HG03280 (cell line): ENCODE measurements around the gene SH2D4B.
"Not testable (repeated sequence)": the region's sequence is repeated elsewhere in the genome, so short reads cannot be mapped to it uniquely, and the experiment has no call there.

Experiments
- ATAC-seq: cut with Tn5 transposase; IDR thresholded peaks from one replicate; pipeline ENCODE4 v1.9.1; 2021; ENCODE audit warnings: mild to moderate bottlenecking, moderate library complexity; ENCODE audit not compliant: unreplicated experiment

The SH2D4B gene

GRCh38 chr10:80542053-80542452 lies 4.4 kb downstream of the SH2D4B start:
- no peak for ATAC-seq

DNA sequence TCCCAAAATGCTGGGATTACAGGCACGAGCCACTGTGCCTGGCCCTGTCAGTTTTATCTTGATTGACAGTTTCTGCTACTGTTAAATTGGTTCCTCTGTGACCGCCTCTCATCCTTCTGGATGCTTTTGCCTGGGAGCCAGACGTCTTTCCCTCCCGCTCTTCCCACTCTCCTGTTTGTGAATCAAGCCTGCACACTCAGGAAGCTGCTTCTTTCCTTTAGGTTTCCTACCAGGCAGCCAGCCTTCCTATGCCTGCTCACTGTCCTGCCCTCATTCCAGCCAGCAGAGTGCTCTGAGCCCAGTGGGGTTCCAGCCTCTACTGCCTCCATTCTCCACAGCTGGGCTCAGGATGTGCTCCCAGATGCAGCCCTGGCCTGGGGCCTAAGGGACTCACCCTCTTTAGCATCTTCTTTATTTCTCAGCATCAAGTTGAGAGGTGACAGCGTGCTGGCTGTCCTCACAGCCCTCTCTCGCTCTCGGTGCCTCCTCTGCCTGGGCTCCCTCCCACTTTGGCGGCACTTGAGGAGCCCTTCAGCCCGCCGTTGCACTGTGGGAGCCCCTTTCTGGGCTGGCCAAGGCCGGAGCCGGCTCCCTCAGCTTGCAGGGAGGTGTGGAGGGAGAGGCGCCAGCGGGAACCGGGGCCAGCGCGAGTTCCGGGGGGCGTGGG lies 5.1 kb downstream of the SH2D4B start:
- ATAC-seq = no peak

DNA sequence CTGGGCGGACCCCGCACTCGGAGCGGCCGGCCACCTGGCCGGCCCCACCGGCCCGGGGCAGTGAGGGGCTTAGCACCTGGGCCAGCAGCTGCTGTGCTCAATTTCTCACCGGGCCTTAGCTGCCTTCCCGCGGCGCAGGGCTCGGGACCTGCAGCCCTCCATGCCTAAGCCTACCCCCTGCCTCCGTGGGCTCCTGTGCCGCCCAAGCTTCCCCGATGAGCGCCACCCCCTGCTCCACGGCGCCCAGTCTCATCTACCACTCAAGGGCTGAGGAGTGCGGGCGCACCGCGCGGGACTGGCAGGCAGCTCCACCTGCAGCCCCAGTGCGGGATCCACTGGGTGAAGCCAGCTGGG lies 5.6 kb downstream of the SH2D4B start:
- ATAC-seq = not testable (repeated sequence)

- no peak for ATAC-seq
These were observed 6.7 kb downstream of the SH2D4B start for GRCh38 chr10:80544316-80544953.

DNA sequence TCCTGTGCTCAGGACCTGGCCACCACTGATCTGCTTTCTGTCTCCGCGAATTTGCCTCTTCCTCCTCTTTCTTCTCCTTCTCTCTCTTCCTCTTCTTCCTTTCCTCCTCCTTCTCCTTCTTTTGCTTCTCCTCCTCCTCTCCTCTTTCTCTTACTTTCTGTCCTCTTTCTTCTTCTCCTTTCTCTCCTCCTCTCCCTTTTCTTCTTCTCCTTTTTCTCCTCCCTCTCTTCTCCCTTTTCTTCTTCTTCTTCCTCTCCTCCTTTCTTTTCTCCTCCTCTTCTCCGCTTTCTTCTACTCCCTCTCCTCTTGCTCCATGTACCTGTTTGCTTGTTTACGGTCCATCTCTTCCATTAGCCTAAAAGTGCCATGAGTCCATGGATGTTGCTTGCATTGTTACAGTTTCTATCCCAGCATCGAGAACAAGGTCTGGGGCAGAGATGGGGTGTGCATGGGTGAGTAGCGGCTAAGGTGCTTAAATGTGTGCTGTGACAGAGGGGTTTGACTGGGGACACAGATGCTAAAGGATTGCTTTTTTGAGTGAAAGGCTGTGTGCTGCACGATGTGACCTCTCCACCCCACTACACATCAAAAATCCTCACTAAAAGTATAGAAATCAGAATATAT lies 7.7 kb downstream of the SH2D4B start:
- ATAC-seq = no peak

GRCh38 chr10:80552151-80552646 lies 14.5 kb downstream of the SH2D4B start:
- ATAC-seq = no peak

DNA sequence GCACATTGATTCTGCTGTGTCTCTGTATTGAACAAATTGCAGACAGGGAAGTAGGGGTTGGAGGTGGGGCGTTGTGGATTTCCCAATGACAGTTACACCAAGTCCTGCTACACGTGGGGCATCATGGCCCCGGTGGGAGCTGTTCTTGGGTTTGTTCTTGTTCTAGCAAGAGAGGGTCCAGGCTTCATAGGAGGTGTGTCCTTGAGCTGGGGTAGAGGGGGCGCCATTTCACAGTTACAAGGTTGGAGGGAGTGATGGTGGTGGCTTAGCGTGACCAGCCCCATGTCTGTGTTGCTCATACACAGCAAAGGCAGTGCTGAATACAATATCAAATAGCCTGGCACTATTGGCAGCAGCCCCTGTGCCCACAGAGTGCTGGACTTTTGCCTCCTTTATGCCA lies 15.7 kb downstream of the SH2D4B start:
- no peak for ATAC-seq

DNA sequence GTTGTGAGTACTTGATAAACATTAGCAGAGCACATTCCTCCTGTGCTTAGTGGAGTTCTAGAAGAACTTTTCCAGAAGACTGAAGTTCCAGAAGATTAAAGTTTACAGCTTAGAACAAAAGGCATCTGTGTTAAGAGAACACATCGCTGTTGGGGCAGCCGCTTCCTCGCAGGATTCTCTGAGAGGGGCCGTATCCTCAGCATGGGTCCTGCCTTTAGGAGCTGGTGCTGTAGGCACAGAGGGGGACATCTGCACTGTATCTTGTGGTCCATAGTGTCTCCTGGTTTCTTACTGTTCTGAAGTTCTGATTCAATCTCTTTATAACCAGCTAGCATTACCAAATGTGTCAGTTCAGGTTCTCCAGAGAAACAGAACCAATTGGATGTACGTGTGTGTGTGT lies 16.3 kb downstream of the SH2D4B start:
- ATAC-seq = no peak

DNA sequence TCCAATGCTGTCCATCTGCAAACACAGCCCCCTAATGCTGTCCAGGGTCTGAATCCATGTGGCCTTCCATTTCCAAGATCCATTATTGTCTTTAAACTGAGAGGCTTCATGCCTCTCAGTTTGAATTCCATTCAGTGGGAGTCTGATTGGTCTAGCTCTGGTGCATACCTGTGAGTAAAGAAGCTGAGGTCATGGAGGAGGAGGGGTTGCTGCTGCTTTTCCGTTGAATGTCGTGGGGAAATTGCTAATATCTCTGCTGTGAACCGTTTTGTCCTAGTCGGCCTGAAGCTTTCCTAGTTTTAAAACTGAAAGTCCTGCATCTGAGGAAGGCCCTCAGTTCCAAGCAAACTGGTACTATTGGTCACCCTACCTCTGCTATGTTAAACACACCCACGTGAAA lies 17.7 kb downstream of the SH2D4B start:
- no peak for ATAC-seq

DNA sequence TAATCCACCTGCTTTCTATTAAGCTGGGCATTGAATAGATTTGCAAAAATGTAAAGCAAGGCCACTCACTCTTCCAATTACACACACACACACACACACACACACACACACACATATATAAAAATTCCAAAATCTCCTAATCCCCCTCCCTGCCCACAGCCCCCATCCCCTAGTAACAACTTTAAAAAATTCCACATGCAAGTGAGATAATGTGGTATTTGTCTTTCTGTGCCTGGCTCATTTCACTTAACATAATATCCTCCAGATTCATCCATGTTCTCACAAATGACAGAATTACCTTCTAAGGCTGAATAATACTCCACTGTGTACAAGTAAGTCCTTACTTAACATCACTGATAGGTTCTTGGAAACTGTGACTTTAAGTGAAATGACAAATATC lies 24.2 kb downstream of the SH2D4B start:
- no peak for ATAC-seq

DNA sequence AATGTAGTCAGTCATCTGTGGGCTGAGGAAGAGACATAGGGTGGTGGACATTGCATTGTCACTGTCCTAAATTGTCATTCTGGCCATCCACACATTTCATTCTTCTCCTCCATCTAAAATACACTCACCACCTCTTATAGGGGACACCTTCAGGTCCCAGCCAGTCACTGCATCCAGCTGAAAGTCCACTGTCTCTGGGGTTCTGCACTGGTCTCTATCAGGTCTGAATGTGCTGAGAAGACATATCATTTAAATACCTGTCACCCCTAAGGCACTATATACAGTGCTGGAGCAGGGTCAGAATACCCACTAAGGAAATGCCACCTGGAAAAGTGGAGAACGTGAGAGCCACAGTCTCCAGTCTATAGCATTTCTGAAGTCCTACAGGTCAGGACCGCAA lies 29.6 kb downstream of the SH2D4B start:
- ATAC-seq = no peak

DNA sequence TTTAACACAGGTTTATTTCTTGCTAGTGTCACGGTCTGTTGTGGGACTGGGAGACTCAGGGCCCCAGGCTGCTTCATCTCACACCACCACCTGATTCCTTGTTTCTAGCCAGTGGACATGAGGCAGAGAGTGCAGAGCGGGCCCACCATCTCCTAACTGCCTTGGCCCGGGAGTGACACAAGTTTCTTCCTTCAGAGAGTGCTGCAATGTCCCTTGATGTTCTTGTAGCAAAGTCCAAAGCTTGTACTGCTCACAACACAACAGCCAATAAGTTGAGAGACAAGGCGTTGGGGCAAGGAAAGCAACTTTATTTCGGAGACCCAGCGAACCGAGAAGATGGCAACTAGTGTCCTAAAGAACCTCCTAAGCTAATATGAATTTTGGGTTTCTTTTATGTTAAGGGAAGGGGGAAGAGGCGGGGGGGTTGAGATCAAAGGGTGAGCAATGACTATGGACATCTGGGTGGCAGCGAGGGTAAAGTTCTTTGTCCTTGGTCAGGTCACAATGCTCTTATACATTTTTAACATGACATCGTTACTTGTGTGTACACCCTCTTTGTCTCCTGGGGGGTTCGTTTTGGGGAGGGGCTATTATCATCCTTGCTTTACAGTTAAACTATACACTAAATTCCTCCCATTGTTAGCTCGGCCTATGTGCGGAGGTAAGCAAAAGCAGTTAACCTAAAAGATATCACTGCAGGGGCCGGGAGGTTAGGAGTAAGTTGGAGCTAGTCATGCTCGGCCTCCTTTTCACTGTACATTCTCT lies 31.6 kb downstream of the SH2D4B start:
- no peak for ATAC-seq

DNA sequence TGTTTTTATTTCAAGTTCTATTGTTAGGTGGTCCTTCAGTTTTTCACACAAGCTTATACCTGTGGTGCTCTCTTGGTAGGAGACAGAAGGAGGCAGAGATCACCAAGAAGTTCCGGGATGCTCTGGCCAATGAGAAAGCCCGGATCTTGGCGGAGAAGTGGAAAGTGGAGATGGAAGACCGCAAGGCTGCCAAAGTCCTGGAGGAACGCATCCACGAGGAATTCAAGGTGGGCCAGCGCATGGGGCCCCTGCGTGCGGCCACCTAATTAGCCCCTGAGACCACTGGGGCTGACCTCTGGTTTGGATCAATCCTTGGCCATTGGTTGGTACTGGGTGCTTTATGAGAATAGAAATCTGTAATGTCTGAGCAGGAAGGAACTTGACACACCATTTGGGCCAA lies 33.6 kb downstream of the SH2D4B start:
- ATAC-seq = no peak

DNA sequence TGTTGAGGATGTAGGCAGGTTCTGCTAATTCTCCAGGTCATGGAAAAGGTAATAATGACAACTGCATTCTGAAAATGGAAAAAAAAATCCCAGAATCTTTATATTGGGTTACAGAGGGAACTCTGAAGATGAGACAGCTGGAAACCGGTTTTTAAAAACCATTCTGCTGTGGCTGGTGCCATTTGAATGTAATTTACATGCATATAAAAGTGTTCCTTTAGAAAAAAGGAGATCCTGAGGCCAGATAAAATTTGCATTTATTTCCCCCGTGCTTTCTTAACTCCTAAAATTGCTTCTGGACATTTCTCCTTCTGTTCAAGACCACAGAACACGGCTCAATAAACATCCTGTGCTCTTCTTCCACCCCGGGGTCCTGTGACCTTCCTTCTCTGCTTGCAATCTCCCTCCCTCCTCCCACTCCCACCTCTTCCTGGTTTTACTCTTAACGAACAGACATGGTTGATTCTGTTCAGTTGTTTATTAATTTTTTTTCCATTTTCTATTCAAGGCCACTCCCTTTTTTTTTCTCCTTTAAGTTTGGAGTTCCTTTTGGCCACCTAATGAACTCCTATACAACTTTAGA lies 41.6 kb downstream of the SH2D4B start:
- no peak for ATAC-seq

GRCh38 chr10:80579849-80580637 lies 42.3 kb downstream of the SH2D4B start:
- no peak for ATAC-seq

GRCh38 chr10:80580638-80581468 lies 43.2 kb downstream of the SH2D4B start:
- no peak for ATAC-seq

GRCh38 chr10:80581469-80581835 lies 43.8 kb downstream of the SH2D4B start:
- ATAC-seq = no peak

- ATAC-seq = no peak
These were observed 44.7 kb downstream of the SH2D4B start for GRCh38 chr10:80582286-80582960.

DNA sequence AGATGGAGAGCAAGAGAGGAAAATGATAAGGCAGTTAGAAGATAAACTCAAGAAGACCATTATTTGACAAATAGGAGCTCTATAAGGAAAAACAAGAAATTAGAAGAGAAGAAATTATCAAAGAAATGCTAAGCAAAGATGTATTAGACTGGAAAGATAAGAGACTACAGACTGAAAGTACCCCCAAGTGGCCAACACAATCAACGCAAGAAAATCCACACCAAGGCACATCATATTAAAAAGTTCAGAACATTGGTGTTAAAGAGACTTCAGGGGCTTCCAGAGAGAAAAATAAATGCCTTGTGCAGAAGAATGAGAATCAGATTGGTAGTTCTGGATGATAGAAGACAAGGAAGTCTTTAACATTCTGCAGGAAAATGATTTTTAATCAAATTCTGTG lies 46.0 kb downstream of the SH2D4B start:
- ATAC-seq = no peak
